HG03432 (cell line): ENCODE data around the gene BRD9.
"Not testable (repeated sequence)": the region's sequence is repeated elsewhere in the genome, so short reads cannot be mapped to it uniquely, and the experiment has no call there.

ENCODE experiments used
- ATAC-seq: cut with Tn5 transposase; IDR thresholded peaks from one replicate; pipeline ENCODE4 v1.9.1; 2021; ENCODE audit warnings: mild to moderate bottlenecking, moderate library complexity; ENCODE audit not compliant: unreplicated experiment

Gene BRD9

DNA sequence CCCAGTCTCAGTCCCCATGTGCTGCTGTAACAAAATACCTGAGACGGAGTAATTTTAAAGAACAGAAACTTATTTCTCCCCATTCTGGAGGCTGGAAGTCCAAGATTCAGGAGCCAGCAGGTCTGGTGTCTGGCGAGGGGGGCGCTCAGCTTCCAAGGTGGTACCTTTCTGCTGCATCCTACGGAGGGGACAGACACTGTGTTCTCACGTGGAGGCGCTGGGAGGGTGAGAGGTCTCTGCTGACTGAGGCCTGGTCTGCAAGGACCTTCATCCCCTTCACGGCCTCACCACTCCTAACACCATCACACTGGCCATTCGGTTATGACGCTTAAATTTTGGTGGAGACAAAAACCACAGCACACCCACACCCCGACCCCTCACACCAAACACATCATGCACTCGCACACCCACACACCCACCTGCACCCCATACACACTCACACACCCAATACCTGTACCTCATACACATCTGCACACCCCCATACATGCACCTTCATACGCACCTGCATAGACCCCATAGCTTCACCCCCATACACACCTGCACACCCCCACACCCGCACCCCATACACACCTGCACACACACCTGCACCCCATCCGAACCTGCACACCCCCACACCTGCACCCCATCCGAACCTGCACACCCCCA lies 32.0 kb downstream of the BRD9 start:
- no peak for ATAC-seq

DNA sequence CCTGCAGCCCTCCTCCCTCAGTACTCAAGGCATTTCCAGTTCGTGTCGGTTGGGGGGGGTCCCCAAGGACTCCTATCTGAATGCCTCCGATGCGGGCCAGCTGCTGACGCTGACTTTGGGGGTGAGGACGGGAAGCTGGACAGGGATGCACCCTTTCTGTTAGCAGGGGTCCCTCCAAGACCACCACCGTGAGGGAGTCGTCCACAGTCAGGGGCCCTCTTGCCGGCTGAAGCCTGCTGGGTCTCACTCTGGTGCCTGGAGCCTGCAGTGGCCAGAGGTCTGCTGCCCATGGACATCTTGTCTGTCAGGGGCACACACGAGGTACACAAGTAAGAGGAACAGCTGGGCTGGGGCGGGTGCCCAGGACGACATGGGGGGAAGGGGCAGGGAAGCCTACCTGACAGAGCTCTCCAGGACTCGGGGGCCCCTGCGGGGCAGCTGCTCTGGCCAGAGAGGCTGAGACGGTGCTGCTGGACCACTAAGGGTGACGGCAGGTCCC lies 32.8 kb downstream of the BRD9 start:
- no peak for ATAC-seq

DNA sequence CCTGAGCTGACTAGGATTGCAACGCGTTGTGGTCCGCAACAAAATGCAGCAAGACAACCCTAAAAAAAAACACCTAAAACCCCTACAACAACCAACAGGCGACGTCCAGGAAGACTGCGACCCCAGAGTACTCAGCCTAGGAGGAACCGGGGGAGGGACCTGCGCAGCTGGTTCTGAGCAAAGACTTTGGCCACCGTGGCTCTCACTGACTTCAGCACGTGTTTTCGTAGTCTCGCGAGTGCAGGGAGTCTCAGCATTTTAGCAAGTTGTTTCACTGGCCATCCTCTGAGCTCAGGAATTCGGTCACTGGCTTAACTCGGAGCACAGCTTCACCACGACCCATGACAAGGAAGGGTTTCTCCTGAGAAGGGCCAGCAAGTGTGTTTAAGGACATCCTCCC lies 33.2 kb downstream of the BRD9 start:
- ATAC-seq, result no peak

DNA sequence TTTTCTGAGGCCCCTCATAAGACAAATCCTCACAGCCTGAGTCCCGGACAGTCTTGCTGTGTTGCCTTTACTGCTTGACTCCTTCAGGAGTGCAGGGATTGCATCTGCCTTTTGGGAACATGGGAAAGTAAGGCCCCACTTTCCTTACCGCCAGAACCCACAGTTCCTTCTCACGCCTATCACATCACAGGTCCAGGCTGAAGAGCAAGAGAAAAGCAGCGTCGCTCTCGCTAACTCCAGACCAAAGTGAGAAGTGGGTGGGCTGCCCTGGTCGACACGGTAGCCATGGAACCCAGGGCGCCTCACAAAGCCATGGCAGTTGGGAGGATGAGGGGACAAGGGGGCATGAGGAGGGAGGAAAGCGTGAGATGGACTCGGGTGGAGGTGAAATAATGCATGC lies 33.9 kb downstream of the BRD9 start:
- ATAC-seq, result no peak

DNA sequence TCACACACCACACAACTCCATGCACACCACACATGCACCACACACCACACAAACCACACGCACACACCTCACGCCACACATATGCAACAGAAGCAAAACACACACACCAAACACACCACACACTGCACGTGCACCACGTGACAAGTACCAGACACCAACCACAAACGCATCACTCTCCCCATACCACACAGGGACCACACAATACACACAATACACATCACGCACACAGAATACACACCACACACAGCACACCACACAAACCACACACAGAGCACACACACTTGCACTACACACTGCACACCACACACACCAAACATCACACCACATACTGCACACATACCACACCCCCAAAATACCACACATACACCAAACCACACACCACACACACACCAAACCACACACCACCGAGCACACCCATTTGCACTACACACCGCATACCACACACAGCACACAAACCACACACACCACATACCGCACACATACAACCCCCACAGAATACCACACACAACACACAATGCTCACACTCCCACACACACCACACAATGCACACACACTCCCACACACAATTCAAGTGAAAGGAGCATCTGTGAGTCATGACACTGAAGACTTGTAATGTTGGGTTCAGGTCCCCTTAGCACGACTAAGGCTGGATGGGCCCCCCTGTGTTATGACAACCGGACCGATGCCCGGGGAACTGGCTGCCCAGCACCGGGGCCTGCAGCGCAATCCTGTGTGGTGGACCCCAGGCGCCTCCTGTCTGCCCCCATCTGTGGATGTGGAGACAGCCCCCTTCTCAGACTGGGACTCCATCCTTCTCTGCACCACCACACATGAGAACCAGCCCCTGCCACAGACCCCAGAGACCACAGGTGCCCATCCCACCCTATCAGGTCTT lies 35.8 kb downstream of the BRD9 start:
- no peak for ATAC-seq

DNA sequence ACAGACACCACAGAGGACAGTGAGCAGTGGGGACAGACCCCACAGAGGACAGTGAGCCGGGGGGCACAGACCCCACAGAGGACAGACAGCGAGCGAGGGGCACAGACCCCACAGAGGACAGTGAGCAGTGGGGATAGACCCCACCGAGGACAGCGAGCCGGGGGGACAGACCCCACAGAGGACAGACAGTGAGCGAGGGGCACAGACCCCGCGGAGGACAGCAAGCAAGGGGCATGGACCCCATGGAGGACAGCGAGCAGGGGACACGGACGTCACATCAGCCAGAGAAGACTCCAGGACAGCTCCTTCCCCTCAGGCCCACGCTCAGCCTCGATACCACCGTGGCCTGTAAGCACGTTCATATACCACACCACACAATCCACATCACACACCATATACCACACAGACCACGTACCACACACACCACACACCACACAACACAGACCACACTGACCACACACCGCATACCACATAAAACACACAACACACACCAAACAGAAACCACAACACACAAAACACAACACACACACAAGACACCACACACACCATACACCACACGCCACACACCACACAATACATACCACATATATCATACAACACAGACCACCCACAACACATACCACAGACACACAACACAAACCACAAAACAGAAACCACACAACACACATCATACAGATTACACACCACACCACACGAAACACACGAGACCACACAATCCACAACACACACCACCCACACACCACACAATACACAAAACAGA lies 36.6 kb downstream of the BRD9 start:
- no peak for ATAC-seq

DNA sequence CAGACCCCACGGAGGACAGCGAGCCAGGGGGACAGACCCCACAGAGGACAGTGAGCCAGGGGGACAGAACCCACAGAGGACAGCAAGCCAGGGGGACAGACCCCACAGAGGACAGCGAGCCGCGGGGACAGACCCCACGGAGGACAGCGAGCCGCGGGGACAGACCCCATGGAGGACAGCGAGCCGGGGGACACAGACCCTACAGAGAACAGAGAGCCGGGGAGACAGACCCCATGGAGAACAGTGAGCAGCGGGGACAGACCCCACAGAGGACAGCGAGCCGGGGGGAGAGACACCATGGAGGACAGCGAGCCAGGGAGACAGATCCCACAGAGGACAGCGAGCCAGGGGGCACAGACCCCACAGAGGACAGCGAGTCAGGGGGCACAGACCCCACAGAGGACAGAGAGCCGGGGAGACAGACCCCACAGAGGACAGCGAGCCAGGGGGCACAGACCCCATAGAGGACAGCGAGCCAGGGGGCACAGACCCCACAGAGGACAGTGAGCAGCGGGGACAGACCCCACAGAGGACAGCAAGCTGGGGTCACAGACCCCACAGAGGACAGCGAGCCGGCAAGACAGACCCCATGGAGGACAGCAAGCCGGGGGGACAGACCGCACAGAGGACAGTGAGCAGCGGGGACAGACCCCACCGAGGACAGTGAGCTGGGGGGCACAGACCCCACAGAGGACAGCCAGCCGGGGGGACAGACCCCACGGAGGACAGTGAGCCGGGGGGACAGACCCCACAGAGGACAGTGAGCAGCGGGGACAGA lies 37.4 kb downstream of the BRD9 start:
- no peak for ATAC-seq

DNA sequence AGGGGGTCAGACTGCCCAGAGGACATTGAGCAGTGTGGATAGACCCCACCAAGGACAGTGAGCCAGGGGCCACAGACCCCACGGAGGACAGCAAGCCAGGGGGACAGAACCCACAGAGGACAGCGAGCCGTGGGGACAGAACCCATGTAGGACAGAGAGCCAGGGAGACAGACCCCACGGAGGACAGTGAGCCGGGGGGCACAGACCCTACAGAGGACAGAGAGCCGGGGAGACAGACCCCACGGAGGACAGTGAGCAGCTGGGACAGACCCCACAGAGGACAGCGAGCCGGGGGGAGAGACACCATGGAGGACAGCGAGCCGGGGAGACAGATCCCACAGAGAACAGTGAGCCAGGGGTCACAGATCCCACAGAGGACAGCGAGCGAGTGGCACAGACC lies 38.4 kb downstream of the BRD9 start:
- no peak for ATAC-seq

DNA sequence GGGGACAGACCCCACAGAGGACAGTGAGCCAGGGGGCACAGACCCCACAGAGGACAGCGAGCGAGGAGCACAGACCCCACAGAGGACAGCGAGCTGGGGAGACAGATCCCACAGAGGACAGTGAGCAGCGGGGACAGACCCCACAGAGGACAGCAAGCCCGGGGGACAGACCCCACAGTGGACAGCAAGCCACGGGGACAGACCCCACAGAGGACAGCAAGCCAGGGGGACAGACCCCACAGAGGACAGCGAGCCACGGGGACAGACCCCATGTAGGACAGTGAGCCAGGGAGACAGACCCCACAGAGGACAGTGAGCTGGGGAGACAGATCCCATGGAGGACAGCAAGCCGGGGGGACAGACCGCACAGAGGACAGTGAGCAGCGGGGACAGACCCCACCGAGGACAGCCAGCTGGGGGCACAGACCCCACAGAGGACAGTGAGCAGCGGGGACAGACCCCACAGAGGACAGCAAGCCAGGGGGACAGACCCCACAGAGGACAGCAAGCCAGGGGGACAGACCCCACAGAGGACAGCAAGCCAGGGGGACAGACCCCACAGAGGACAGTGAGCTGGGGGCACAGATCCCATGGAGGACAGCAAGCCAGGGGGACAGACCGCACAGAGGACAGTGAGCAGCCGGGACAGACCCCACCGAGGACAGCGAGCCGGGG lies 39.0 kb downstream of the BRD9 start:
- ATAC-seq, result not testable (repeated sequence)

DNA sequence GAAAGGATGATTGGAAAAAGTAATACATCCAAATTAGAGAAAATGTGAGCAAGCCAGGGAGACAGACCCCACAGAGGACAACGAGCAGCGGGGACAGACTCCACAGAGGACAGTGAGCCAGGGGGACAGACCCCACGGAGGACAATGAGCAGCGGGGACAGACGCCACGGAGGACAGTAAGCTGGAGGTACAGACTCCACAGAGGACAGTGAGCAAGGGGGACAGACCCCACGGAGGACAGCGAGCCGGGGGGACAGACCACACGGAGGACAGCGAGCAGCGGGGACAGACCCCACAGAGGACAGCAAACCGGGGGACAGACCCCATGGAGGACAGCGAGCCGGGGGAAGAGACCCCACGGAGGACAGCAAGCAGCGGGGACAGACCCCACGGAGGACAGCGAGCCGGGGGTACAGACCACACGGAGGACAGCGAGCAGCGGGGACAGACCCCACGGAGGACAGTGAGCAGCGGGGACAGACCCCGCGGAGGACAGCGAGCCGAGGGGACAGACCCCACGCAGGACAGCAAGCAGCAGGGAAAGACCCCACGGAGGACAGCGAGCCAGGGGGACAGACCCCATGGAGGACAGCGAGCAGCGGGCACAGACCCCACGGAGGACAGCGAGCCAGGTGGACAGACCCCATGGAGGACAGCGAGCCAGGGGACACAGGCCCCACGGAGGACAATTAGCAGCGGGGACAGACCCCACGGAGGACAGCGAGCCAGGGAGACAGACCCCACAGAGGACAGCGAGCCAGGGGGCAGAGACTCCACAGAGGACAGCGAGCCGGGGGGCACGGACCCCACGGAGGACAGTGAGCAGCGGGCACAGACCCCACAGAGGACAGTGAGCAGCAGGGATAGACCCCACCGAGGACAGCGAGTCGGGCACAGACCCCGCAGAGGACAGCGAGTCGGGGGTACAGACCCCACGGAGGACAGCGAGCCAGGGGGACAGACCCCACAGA lies 39.9 kb downstream of the BRD9 start:
- no peak for ATAC-seq

DNA sequence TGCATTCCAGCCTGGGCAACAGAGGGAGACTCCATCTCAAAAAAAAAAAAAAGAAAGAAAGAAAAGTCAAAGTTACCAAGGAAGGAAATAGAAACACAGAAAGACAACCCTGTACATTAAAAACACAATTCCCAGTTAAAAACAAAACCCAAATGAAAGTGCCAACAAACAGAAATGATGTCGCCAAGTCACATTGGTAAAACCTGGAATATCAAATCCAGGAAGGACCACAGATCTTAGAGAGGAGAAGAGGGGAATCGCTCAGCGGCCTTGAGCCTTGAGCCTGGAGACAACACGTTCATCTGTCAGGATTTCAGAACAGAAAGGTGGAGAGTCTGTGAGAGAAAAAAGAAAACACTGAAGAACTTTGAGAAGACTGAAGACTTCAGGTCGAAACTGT lies 40.6 kb downstream of the BRD9 start:
- no peak for ATAC-seq

DNA sequence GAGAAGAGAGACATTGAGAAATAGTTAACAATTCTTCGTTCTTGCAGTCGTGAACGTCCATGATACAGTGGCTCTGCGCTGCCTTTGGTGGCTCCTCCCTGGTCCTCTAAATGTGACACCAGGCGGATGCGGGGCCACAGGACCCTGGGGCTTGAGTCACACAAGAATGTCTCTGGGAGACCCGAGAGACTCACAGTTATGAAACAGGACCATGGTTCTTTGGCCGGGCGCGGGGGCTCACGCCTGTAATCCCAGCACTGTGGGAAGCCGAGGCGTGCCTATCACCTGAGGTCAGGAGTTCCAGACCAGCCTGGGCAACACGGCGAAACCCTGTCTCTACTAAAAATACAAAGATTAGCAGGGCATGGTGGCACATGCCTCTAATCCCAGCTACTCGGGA lies 41.0 kb downstream of the BRD9 start:
- ATAC-seq, result no peak

DNA sequence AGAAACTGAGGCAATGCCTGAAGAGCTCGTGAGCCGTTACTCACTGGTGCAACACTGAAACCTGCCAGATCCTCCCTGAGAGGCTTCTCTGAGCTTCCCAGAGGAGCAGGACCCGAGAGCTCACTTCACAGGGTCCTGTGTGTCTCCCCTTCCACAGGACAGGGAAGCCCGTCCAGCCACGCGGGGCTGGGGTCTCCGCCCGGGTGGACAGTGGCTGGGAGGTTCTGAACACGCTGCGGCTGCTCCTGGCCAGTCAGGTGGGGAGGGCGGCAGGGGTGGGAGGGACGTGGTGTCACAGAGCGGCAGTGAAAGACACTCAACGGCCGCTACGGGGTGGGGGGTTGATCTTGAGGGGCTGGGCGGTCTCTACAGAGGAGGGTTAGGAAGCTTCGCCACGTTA lies 41.5 kb downstream of the BRD9 start:
- no peak for ATAC-seq

DNA sequence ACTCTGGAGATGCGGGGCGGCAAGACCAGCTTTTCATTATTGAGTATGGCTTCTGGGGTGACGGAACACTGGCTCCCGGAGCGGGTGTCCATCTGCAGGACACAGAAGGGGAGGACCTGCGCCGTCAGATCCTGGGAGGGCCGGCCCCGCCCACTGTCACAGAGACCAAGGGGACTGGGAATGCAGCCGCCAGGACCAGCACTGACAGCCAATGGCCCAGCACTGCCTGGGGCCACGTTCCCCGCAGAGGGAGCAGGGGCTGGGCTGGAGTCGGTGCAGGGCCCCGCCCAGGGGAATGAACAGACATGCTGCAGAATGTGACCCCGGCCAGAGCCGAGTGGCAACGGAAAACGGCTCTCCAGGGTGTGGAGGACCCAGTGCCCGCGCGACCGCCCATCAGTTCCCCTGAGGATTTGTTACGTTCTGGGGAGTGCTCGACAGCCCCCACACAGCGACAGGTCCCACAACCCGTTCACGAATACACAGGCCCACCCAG lies 42.0 kb downstream of the BRD9 start, which contains the start of gene ZDHHC11:
Gene ZDHHC11 (minus strand): TSS at position 476 of the 496 bp plus-strand sequence. CDS start 384 bp downstream, at position 92.
- no peak for ATAC-seq

DNA sequence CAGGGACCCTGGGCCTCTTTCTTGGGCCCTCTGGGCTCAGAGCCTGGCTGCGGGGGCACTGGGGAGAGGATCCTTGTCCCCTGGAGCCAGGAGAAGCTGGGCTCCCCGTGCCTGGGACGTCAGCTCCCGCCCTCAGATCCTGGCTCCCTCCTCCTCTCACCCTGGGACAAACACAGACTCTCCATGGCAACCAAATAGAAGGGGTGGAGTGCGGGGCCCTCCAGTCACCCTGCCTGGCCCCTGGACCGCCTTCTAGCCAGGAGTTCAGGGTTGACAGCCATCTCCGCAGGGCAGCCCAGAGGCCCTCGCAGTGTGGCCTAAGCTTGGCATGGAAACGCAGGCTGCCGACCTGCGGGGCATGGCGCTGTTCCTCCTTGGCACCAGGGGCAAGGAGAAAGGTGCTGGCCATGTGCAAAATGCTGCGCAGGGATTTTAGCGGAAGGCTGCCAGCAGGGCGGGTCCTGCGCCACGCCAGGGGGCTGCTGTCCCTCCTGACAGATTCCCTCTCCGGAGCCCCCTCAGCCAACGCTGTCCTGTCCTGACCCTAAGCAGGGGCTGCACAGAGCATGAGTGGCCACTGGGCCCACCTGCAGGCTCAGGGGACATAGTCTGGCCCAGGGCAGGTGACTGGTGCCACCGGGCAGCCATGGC lies 42.8 kb downstream of the BRD9 start:
- ATAC-seq, result no peak

DNA sequence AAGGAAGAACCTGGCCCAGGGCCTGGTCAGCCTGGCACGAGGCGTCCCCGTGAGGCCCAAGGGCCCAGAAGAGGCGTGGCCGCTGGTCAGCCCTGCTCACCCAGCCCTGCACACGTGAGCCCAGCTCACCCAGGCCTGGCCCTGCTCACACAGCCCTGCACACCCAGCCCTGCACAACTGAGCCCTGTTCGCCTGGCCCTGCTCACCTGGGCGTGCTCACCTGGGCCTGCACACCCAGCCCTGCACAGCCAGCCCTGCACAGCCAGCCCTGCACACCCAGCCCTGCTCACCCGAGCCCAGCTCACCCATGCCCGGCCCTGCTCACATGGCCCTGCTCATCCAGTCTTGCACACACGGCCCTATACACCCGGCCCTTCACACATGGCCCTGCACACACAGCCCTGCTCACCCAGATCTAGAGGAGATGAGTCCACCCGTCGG lies 43.9 kb downstream of the BRD9 start:
- no peak for ATAC-seq

DNA sequence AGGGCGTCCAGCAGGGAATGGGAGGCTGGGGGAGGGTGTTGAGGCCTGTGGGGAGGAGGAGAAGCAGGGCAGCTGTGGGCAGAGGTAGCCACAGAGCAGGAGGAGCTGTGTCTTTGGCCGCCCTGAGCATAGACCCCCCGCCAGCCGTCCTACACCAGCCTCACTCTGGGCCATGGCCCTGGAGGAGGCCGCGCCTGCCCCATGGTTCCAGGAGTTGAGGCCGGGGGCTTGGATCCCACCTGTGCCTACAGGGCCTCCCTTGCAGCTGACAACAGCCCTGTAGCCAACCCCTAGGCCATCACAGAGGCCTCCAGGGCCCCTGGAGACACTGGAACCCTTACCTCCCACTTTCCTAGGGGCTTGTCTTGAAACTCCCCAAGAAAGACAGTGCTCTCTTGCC lies 44.9 kb downstream of the BRD9 start:
- ATAC-seq, result not testable (repeated sequence)

DNA sequence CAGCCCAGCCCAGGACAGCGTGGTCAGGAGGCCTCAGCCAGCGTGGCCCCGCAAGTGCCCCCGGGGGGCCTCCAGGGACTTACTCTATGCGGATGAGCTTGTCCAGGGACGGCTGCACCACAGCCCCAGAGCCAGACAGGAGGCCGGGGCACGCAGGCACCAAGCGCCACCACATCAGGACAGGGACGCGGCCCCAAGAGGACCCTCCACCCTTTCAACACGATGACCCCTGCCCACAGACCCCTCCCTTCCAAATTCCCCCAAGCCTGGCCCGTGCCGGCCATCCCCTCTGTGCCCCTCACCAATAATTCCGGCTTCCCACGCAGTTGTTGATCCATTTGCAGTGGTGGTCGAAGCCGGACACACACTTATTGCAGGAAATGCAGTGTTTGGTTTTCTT lies 45.4 kb downstream of the BRD9 start:
- not testable (repeated sequence) for ATAC-seq
